Measurements from ENCODE around the gene CTLA4. TPM values are rescaled to one million over a fixed set of nuclear protein-coding genes. Genes with fewer than 3 reads are reported as not detected.

The CTLA4 gene
- total RNA-seq, result under 1 TPM in 1 of 4 donors, not detected in 3; 0.33 TPM

GRCh38 chr2:203867561-203868200, at the start of gene CTLA4:
Gene CTLA4, plus strand, starts transcription at chr2:203867771. Its CDS starts 172 bp downstream, at chr2:203867943.
- no peak for TF ChIP-seq POLR2AphosphoS5 (IDR thresholded peaks at IDR 0.05)
- no peak for TF ChIP-seq EP300 (IDR thresholded peaks at IDR 0.05)
- TF ChIP-seq POLR2A (IDR thresholded peaks at IDR 0.05; ENCODE audit: low read depth), result no peak
- TF ChIP-seq CTCF (IDR thresholded peaks at IDR 0.05), result no peak
- H3K36me3 ChIP-seq, result no peaks in the 10 kb centered on the region
- intact Hi-C loops (cut with DNase I), result no loop called here
- no peaks in the 10 kb centered on the region for H3K4me1 ChIP-seq
- no peak within 1 kb of the TSS for H3K4me3 ChIP-seq
- H3K9me3 ChIP-seq, result no peaks in the 10 kb centered on the region
- DNase-seq (ENCODE audit: extremely low spot score), result peak; percentile 37
- WGBS, result 91% methylated on average over 6 of the region's 6 CpGs
- no peaks in the 10 kb centered on the region for H3K27me3 ChIP-seq
- H3K27ac ChIP-seq (replicated peaks in 1 of 4), result no peak within 1 kb of the TSS

GRCh38 chr2:203818656-203819055, 48.9 kb upstream of the CTLA4 start:
- intact Hi-C loops (cut with DNase I), result loop anchor here (5.0 to 10.0 kb wide), 3 partner anchors 89 to 334 kb away; no protein-coding TSS in a partner anchor
- no peak overlapping the region for H3K4me3 ChIP-seq
- no peak overlapping the region for H3K27ac ChIP-seq (replicated peaks in 1 of 4)
- peak; percentile 26 for DNase-seq (ENCODE audit: extremely low spot score)
- no peaks in the 10 kb centered on the region for H3K36me3 ChIP-seq
- no peaks in the 10 kb centered on the region for H3K27me3 ChIP-seq
- TF ChIP-seq POLR2A (IDR thresholded peaks at IDR 0.05; ENCODE audit: low read depth) (no peak), EP300 (IDR thresholded peaks at IDR 0.05) (no peak), POLR2AphosphoS5 (IDR thresholded peaks at IDR 0.05) (no peak), CTCF (IDR thresholded peaks at IDR 0.05) (no peak)
- peaks cover 6 to 16% (median 8%) of the 10 kb centered on the region in 4 donors for H3K4me1 ChIP-seq
- 96% methylated on average over 2 of the region's 2 CpGs for WGBS
- no peaks in the 10 kb centered on the region for H3K9me3 ChIP-seq

- TF ChIP-seq CTCF (IDR thresholded peaks at IDR 0.05), result no peak
- TF ChIP-seq POLR2A (IDR thresholded peaks at IDR 0.05; ENCODE audit: low read depth), result no peak
- TF ChIP-seq EP300 (IDR thresholded peaks at IDR 0.05), result no peak
- no peak for TF ChIP-seq POLR2AphosphoS5 (IDR thresholded peaks at IDR 0.05)
- no peak overlapping the region for H3K27ac ChIP-seq (replicated peaks in 1 of 4)
- H3K27me3 ChIP-seq, result no peaks in the 10 kb centered on the region
- intact Hi-C loops (cut with DNase I), result loop anchor here (5.0 to 10.0 kb wide), 3 partner anchors 88 to 335 kb away; no protein-coding TSS in a partner anchor
- H3K9me3 ChIP-seq, result no peaks in the 10 kb centered on the region
- H3K36me3 ChIP-seq, result no peaks in the 10 kb centered on the region
- WGBS, result 82% methylated on average over 14 of the region's 14 CpGs
- no peak overlapping the region for H3K4me3 ChIP-seq
- H3K4me1 ChIP-seq, result peaks cover 6 to 15% (median 8%) of the 10 kb centered on the region in 4 donors
- DNase-seq (ENCODE audit: extremely low spot score), result peak; percentile 64
Measured at GRCh38 chr2:203819434-203820133, 48.0 kb upstream of the CTLA4 start.

- H3K27me3 ChIP-seq, result no peaks in the 10 kb centered on the region
- peaks cover 0 to 3% (median 0%) of the 10 kb centered on the region in 4 donors for H3K4me1 ChIP-seq
- 87% methylated on average over 2 of the region's 2 CpGs for WGBS
- no peak overlapping the region for H3K27ac ChIP-seq (replicated peaks in 1 of 4)
- no peak for DNase-seq (ENCODE audit: extremely low spot score)
- H3K4me3 ChIP-seq, result no peak overlapping the region
- intact Hi-C loops (cut with DNase I), result no loop called here
- no peaks in the 10 kb centered on the region for H3K9me3 ChIP-seq
- no peaks in the 10 kb centered on the region for H3K36me3 ChIP-seq
- TF ChIP-seq POLR2AphosphoS5 (IDR thresholded peaks at IDR 0.05) (no peak), CTCF (IDR thresholded peaks at IDR 0.05) (no peak), EP300 (IDR thresholded peaks at IDR 0.05) (no peak), POLR2A (IDR thresholded peaks at IDR 0.05; ENCODE audit: low read depth) (no peak)
Measured at GRCh38 chr2:203820969-203821368, 46.6 kb upstream of the CTLA4 start.

Measured in esophagus muscularis mucosa (tissue), 4 donors.